ENCODE results near the gene NPHP4. TPM values are rescaled to one million over a fixed set of nuclear protein-coding genes. Genes with fewer than 3 reads are reported as not detected.

NPHP4 gene
- total RNA-seq, 6 experiments from 2014 or later = 5.0 to 6.8 (median 6.0) TPM

DNA sequence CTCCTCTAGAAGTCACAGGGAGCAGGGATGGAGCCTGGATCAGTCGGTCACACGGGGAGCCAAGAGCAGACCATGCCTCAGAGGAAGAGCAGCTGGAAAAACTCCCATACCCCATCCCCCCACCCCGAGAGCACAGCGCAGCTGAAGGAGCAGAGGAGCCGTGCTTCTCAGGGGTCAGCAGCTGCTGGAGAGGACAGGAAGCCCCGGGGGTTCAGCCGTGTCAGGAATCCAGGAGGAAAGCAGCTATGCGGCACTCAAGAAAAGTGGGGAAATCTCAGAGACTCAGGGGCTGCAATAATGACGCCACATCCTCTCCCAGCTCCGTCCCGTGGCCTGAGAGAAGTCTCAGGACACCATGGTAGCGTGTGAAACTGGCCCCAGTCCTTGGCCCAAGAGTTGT, 102.3 kb downstream of the NPHP4 start:
- peaks cover 11% of the 10 kb centered on the region for H3K4me1 Mint-ChIP-seq (ENCODE audit: low read depth)
- H3K9me3 Mint-ChIP-seq = no peaks in the 10 kb centered on the region
- no peak overlapping the region for H3K27ac Mint-ChIP-seq
- no peak overlapping the region for H3K4me3 Mint-ChIP-seq
- DNase-seq = no peak
- TF ChIP-seq, protein P1, sequence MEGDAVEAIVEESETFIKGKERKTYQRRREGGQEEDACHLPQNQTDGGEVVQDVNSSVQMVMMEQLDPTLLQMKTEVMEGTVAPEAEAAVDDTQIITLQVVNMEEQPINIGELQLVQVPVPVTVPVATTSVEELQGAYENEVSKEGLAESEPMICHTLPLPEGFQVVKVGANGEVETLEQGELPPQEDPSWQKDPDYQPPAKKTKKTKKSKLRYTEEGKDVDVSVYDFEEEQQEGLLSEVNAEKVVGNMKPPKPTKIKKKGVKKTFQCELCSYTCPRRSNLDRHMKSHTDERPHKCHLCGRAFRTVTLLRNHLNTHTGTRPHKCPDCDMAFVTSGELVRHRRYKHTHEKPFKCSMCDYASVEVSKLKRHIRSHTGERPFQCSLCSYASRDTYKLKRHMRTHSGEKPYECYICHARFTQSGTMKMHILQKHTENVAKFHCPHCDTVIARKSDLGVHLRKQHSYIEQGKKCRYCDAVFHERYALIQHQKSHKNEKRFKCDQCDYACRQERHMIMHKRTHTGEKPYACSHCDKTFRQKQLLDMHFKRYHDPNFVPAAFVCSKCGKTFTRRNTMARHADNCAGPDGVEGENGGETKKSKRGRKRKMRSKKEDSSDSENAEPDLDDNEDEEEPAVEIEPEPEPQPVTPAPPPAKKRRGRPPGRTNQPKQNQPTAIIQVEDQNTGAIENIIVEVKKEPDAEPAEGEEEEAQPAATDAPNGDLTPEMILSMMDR (IDR thresholded peaks at IDR 0.05) = no peak
- H3K36me3 Mint-ChIP-seq (ENCODE audit: low read depth) = peaks cover 3% of the 10 kb centered on the region; the same call in 1 of the 2 replicates
- H3K27me3 Mint-ChIP-seq (ENCODE audit: insufficient read depth) = no peaks in the 10 kb centered on the region; the same call in none of the 2 replicates

DNA sequence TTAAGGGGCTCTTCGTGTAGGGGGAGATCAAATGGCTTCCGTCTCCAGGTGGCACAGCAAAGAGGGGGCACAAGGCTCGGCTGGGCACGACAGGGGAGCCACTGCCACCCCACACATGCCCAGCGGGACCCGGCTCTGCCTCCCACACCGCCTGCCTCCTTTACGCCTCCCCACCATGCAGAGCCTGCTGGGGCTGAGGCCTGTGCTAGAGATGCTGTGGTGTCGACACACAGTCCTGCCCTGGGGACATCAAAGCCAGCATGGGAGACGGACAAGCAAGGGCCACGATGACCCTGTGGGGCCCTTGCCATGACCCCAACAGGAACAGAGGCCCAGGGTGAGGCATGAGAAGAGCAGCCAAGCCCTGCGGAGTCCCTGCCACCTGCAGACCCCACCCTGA, 102.8 kb downstream of the NPHP4 start:
- Mint-ChIP-seq H3K4me3 (no peak overlapping the region), H3K4me1 (ENCODE audit: low read depth) (peaks cover 11% of the 10 kb centered on the region), H3K27ac (no peak overlapping the region), H3K9me3 (no peaks in the 10 kb centered on the region), H3K36me3 (ENCODE audit: low read depth) (no peaks in the 10 kb centered on the region; the same call in 1 of the 2 replicates), H3K27me3 (ENCODE audit: insufficient read depth) (no peaks in the 10 kb centered on the region; the same call in none of the 2 replicates)
- DNase-seq = no peak
- TF ChIP-seq, protein P1 (IDR thresholded peaks at IDR 0.05) = no peak

DNA sequence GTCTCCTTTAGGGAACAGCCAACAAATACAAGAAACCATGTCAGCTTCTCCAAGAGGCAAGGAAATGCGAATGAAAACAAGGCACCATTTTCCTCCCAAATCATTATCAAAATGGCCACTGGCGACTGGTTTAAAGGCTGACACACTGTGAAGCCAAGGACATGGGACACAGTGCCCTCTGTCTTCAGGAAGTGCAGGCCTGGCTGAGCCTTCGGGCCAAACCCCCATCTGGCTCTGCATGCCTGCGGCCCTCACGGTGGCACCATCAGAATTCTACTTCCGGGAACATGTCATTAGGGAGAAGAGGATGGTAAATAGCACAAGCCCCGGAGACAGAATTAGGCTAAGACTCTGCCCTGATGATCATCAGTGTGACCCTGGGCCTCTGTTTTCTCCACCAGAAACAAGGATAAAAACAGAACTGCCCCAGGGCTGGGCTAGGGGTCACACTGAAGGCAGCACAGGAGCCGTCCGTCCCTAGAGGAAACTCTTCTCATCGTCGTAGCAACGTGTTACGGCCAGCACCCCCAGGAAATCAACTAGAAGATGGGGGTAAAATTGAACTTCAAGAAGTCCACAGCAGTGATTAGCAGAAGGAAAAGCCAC, 103.5 kb downstream of the NPHP4 start:
- no peak for DNase-seq
- H3K9me3 Mint-ChIP-seq = no peaks in the 10 kb centered on the region
- no peak overlapping the region for H3K27ac Mint-ChIP-seq
- H3K4me1 Mint-ChIP-seq (ENCODE audit: low read depth) = peaks cover 11% of the 10 kb centered on the region
- H3K27me3 Mint-ChIP-seq (ENCODE audit: insufficient read depth) = no peaks in the 10 kb centered on the region; the same call in none of the 2 replicates
- no peak overlapping the region for H3K4me3 Mint-ChIP-seq
- H3K36me3 Mint-ChIP-seq (ENCODE audit: low read depth) = no peaks in the 10 kb centered on the region
- TF ChIP-seq, protein P1 (IDR thresholded peaks at IDR 0.05) = peak; percentile 32; the same call in 1 of the 2 replicates

DNA sequence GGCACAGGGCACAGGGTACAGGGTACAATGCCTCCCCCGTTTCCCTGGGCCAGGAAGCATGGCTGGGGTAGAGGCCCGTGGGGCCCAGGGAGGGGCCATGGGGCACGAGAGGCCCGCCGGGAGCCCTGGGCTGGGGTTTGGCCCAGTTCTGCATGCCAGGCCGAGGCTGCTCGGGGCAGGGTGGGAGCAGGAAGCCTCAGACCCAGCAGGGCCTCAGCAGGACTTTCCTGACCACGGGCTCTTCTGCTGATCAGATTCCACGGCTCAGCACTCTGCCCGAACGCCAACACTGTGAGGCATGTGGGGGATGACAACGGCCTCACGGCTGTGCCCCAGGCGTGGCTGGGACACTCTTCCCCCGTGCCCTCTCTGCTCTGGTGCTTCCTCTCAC, 104.3 kb downstream of the NPHP4 start:
- Mint-ChIP-seq H3K9me3 (no peaks in the 10 kb centered on the region), H3K27ac (no peak overlapping the region), H3K27me3 (ENCODE audit: insufficient read depth) (no peaks in the 10 kb centered on the region; the same call in none of the 2 replicates), H3K4me3 (no peak overlapping the region), H3K36me3 (ENCODE audit: low read depth) (peaks cover under 1% of the 10 kb centered on the region; the same call in 1 of the 2 replicates), H3K4me1 (ENCODE audit: low read depth) (peaks cover 11% of the 10 kb centered on the region)
- TF ChIP-seq, protein P1 (IDR thresholded peaks at IDR 0.05) = no peak
- DNase-seq = no peak

DNA sequence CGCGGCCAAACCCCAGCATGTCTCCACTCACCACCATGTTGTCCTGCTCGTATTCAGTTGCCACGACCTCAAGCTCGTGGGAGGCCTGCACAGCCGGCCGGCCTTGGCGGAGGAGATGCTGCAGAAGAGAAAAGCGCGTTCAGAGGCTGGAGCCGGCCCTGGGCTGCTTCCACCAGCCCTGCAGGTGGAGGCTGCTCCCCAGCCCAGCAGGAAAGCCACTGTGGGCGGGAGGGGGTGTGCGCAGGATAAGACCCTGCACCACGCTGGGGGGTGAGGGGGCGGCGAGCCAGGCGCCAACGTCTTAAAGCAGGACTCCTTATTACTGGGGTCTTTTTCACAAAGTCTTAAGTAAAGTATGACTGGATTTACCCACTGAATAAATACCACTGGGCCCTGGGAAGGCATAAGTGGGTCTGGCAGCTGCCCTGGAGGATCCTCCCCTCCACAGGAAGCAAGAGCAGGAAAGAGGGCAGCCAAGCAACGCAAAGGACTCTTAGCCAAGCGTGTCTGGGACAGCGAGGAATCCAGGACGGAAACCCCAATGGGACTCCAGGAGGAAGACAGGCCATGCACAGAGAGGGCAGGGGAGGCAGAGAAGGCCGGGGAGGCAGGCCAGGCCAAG, 104.8 kb downstream of the NPHP4 start:
- TF ChIP-seq, protein P1 (IDR thresholded peaks at IDR 0.05) = no peak
- peaks cover 6% of the 10 kb centered on the region for H3K36me3 Mint-ChIP-seq (ENCODE audit: low read depth)
- H3K4me3 Mint-ChIP-seq = no peak overlapping the region
- no peak overlapping the region for H3K27ac Mint-ChIP-seq
- H3K4me1 Mint-ChIP-seq (ENCODE audit: low read depth) = peaks cover 11% of the 10 kb centered on the region
- no peaks in the 10 kb centered on the region for H3K9me3 Mint-ChIP-seq
- peaks cover 3% of the 10 kb centered on the region for H3K27me3 Mint-ChIP-seq (ENCODE audit: insufficient read depth)
- DNase-seq = no peak
